ENCODE data around the gene CAPN5.

Gene CAPN5

DNA sequence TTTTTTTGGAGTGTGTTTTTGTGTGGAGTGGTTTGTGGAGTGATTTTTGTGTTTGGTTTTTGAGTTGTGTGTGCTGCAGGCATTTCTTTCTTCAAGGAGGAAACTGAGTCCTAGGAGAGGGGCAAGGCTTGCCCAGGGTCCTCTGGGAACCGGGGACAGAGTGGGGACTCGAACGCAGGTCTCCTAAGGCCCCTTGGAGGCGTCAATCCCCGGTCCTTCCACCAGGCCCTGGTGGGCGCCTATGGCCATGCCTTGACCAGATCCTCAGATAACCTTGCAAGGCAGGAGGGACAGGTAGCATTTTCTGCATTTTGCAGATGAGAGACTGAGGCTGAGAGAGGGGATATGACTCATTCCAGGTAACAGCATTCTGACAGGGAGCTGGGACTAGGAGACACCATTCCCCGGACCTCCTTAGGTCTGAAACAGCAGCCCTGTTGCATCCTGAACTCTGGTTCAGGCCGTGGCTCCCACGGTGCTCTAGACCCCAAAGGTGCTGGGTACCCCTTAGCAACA, 100.4 kb downstream of the CAPN5 start:
- no peak for DNase-seq (ENCODE audit: low read depth)
- H3K4me3 ChIP-seq (ENCODE audit: low read depth, low read length), result no peak overlapping the region
- TF ChIP-seq, protein P1, sequence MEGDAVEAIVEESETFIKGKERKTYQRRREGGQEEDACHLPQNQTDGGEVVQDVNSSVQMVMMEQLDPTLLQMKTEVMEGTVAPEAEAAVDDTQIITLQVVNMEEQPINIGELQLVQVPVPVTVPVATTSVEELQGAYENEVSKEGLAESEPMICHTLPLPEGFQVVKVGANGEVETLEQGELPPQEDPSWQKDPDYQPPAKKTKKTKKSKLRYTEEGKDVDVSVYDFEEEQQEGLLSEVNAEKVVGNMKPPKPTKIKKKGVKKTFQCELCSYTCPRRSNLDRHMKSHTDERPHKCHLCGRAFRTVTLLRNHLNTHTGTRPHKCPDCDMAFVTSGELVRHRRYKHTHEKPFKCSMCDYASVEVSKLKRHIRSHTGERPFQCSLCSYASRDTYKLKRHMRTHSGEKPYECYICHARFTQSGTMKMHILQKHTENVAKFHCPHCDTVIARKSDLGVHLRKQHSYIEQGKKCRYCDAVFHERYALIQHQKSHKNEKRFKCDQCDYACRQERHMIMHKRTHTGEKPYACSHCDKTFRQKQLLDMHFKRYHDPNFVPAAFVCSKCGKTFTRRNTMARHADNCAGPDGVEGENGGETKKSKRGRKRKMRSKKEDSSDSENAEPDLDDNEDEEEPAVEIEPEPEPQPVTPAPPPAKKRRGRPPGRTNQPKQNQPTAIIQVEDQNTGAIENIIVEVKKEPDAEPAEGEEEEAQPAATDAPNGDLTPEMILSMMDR (IDR thresholded peaks at IDR 0.05; ENCODE audit: control insufficient read depth, extremely low read depth, insufficient read depth), result no peak

GRCh38 chr11:77167791-77168190, 101.0 kb downstream of the CAPN5 start:
- TF ChIP-seq, protein P1 (IDR thresholded peaks at IDR 0.05; ENCODE audit: control insufficient read depth, extremely low read depth, insufficient read depth), result no peak
- no peak overlapping the region for H3K4me3 ChIP-seq (ENCODE audit: low read depth, low read length)
- DNase-seq (ENCODE audit: low read depth), result no peak

DNA sequence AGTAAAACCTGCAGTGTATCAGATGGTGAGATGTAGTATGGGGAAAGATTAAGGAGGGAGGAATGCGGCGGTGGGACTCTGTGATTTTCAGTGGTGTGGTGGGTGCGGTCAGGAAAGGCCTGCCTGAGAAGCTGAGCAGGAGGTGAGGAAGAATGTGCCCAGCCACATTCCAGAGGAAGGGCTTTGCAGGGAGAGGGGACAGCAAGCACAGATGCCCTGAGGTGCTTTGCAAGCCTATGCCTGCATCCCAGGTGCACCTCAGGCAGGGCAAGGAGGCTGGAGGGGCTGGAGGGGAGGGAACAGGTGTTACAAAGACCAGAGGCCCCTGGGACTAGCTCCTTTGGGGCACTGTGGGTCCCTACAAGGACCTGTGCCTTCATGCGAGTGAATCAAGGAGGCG, 103.3 kb downstream of the CAPN5 start:
- TF ChIP-seq, protein P1 (IDR thresholded peaks at IDR 0.05; ENCODE audit: control insufficient read depth, extremely low read depth, insufficient read depth), result no peak

DNA sequence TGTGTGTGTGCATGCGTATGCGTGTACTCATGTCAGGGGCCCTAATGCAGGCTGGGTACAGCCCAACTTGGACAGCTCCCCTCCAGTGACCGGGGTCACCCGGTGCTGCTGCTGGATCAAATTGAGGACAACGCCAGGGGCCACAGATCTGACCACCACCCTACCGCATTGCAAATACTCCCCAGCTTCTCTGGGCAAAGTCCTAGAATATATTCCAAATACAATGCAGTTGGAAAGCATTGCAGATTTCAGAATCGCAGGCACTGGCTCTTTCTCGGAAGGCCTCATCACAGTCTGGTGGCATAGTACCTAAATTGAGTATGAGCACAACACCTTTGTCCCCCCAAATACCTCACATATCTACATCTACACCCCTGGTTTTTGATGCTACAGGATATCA, 104.5 kb downstream of the CAPN5 start:
- H3K4me3 ChIP-seq (ENCODE audit: low read depth, low read length), result no peak overlapping the region
- no peak for DNase-seq (ENCODE audit: low read depth)
- TF ChIP-seq, protein P1 (IDR thresholded peaks at IDR 0.05; ENCODE audit: control insufficient read depth, extremely low read depth, insufficient read depth), result no peak

More for the DNA sequence above, 103.3 kb downstream of the CAPN5 start:
- no peak for DNase-seq (ENCODE audit: low read depth)
- no peak overlapping the region for H3K4me3 ChIP-seq (ENCODE audit: low read depth, low read length)

DNA sequence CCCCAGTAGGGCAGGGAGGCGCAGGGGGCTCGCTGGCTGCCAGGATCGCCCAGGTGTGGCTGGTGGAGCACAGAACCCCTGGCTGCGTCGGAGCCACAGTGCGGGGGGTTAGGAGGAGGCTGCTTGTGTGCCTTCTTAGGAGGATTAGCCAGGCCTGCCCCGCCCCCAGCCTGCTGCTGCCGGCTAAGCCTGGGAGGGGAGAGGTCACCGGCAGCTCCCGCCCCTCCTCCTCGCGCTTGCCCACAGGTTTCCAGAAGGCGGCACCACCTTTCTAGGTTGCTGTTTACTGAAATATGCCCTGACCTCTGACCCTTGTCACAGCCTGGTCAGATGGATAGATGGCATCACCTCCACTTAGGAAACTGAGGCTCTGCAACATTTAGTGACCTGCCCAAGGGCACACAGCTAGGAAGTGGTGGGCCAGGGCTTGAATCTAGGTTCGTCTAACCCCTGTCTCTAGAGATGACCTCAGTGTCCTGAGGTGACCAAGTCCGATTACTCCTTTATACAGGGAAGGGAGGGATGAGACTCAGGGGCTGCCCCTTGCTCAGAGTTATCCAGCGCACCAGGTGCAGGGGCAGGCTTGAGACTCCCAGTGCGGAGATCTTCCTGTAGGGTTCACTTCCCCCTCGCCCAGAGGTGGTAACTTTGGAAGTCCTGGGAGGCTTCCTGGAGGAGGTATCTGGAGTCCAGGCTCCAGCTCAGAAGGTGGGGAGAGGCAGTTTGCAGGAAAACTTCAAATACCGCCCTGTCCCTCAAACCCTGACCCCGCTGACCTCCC, 105.3 kb downstream of the CAPN5 start:
- TF ChIP-seq, protein P1 (IDR thresholded peaks at IDR 0.05; ENCODE audit: control insufficient read depth, extremely low read depth, insufficient read depth), result no peak
- no peak overlapping the region for H3K4me3 ChIP-seq (ENCODE audit: low read depth, low read length)
- DNase-seq (ENCODE audit: low read depth), result no peak

DNA sequence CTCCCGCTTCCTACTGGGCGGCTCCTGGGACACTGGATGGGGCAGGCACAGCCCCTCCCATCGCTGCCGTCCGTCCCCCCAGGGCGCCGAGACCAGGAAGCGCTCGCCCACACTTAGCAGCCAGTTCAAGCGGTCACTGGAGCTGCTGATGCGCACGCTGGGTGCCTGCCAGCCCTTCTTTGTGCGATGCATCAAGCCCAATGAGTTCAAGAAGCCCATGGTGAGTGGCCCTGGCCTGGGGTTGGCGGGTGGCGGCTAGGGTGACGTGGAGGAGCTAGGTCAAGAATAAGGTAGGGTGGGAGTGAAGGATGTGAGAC, 105.9 kb downstream of the CAPN5 start:
- H3K4me3 ChIP-seq (ENCODE audit: low read depth, low read length), result no peak overlapping the region

More for the DNA sequence above, 105.9 kb downstream of the CAPN5 start:
- no peak for DNase-seq (ENCODE audit: low read depth)
- TF ChIP-seq, protein P1 (IDR thresholded peaks at IDR 0.05; ENCODE audit: control insufficient read depth, extremely low read depth, insufficient read depth), result no peak

All from LNCaP clone FGC (cell line).